Colonic mucosa (tissue), 4 donors: ENCODE results near the gene SHB. TPM values are rescaled to one million over a fixed set of nuclear protein-coding genes. Genes with fewer than 3 reads are reported as not detected.

Experiments
- DNase-seq: peaks from one replicate; pipeline ENCODE4 v3.0.0-alpha.2; 2020
- H3K27ac ChIP-seq: fragments of 200-600 bp; one replicate; pipeline ENCODE4 v1.8.0; 2021
- H3K27me3 ChIP-seq: fragments of 200-600 bp; one replicate; pipeline ENCODE4 v1.8.0; 2021
- H3K36me3 ChIP-seq: fragments of 200-600 bp; one replicate; pipeline ENCODE4 v1.8.0; 2021
- H3K4me1 ChIP-seq: fragments of 200-600 bp; one replicate; pipeline ENCODE4 v1.8.0; 2021; ENCODE audit warnings: mild to moderate bottlenecking
- H3K4me3 ChIP-seq: fragments of 200-600 bp; one replicate; pipeline ENCODE4 v1.8.0; 2021
- H3K9ac ChIP-seq, 2 donors: one replicate each; pipeline ENCODE4 v1.7.0; 2013; ENCODE audit warnings: control low read depth in 2 of 2, low read depth in 2 of 2, low read length in 2 of 2
- H3K9me3 ChIP-seq: fragments of 200-600 bp; one replicate; pipeline ENCODE4 v1.8.0; 2021
- CTCF ChIP-seq: fragments of 200-600 bp; IDR thresholded peaks from one replicate; pipeline ENCODE4 v1.8.0; 2022; ENCODE audit warnings: antibody characterized with exemption, mild to moderate bottlenecking
- intact Hi-C: fragments of 100-400 bp; cut with DNase I; formaldehyde crosslinking; loops from one replicate; pipeline ENCODE4 v1.14.1; 2022
- total RNA-seq, 2 donors: library from RNA; stranded (reverse); fragmentation: NEBNext Ultra II Directional in 1 of 2; extraction: Animal tissue kit (Norgen Biotek cat#: 25700) in 1 of 2; gene quantifications; one replicate each; pipeline ENCODE4 v1.2.1, GENCODE V29; 2021
- donor health status: healthy.
- donor health status: DM: no; HTN: no; CAD: no.
- donor health status: DM: no; HTN: no; CAD: no.

Gene SHB
- total RNA-seq, 2 donors from 2014 or later, result 17.4 to 24.0 TPM

DNA sequence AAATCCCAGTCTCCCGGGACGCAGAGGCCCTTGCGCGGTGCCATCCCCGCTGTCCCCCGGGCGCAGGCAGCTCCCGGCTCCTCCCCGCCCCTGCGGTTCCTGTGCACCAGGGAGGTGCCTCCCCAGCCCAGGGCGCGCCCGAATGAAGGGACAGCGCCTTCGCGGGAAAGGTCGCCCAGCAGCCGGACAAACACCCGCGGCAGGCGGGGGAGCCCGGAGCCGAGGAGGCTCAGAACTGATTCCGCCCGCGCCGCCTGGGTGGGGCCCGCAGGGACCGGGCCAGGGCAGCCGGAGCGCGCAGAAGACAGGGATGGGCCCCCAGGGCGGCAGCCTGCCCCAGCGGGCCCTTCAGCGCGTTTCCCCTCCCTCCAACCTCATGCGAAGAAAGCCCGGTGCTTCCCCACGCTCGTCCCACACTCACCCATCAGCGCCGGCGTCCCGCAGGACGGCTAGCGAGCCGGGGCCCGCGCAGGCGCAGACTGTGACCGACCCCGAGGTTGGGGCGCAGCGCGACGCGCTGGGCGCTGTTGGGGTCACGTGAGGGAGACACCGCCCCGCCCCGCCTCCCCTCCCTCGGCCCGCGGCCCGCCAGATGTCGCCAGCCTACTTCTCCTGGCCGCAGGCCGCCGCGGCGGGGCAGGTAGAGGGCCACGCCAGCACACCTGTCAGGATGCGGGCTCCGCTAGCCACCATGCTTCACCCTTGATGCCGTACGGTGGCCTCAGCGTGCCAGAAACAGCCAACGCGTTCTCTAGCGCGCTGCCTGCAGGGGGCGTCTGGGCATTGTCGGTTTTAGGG, 165.2 kb downstream of the SHB start, which contains the start of gene SLC25A51:
Gene SLC25A51 (minus strand): TSS at position 481 of the 798 bp plus-strand sequence. CDS start 15,577 bp downstream, outside the sequence.
- peak within 1 kb of the TSS; percentile 94 for H3K4me3 ChIP-seq
- H3K9me3 ChIP-seq, result no peaks in the 10 kb centered on the region
- DNase-seq, result peak; percentile 97
- peak; percentile 90 for TF ChIP-seq CTCF
- no peaks in the 10 kb centered on the region for H3K27me3 ChIP-seq
- H3K9ac ChIP-seq, result peak within 1 kb of the TSS; percentile 41 to 85
- H3K36me3 ChIP-seq, result no peaks in the 10 kb centered on the region
- intact Hi-C loops, result loop anchor here (10.0 kb wide), 1 partner anchor 149 kb away; the partner anchor contains the start of gene TRMT10B
- H3K27ac ChIP-seq, result peak within 1 kb of the TSS; percentile 95
- peaks cover 6% of the 10 kb centered on the region for H3K4me1 ChIP-seq

DNA sequence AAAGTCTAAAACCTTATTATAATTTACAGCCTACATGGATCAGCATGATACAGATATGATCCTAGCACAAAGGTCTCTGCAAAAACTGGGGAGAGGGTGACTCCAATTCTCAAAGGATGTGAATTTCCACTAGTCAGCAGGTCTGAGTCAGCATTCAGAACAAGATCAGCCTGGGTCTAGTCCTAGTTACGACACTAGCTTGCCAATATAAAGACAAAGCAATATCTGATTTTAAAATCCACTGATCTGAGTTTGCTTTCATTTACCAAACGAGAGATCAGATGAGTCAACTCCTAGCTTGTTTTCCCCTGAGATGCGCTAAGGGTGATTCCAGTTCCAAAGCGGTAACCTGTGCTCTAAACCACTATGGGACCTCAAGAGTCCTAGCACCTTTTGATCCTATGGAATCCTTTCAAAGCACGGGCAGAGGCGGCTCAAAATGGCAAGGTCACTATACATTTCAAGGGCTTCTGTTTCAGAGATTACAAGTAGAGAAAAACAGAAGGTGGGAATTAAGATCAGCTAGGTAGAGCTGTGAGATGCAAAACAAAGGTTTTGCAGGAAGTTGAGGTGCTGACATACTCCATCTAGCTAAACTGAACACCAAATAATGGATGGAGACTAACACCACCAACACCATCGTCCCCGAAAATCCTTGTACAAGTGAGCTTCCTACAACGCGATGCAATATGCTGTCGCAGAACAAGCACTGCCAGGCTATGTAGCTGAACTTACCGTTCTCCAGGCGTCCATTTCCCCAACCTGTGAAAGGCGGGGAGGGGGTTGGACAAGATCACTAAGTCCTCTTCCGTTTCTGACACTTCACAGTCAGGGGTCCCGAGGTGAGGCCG, 166.0 kb downstream of the SHB start:
- intact Hi-C loops, result loop anchor here (10.0 kb wide), 1 partner anchor 148 kb away; the partner anchor contains the start of gene TRMT10B
- Histone ChIP-seq H3K27me3 (no peaks in the 10 kb centered on the region), H3K9ac (peak overlapping the region; percentile 41 to 85), H3K4me3 (peak overlapping the region; percentile 94), H3K9me3 (no peaks in the 10 kb centered on the region), H3K27ac (peak overlapping the region; percentile 95), H3K36me3 (no peaks in the 10 kb centered on the region), H3K4me1 (peaks cover 6% of the 10 kb centered on the region)
- no peak for DNase-seq
- TF ChIP-seq CTCF, result no peak

DNA sequence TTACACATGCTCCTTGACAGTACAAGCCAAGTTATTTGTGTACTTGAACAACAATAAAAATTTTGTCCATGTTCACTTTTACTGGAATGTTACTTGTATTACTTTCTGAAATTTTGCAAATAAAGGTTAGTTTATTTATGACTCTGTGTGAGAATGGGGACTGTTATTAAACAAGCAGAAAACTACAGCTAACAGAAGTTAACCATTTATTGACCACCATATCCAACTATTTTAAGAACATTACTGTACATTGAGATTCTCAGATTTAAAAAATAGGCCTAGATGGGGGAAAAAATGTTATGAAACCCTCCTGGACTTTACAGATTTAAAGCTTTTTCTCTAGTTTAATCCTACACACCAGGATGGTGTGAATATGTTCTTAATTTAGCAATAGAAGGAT, 166.9 kb downstream of the SHB start:
- no peaks in the 10 kb centered on the region for H3K27me3 ChIP-seq
- H3K4me3 ChIP-seq, result no peak overlapping the region
- H3K27ac ChIP-seq, result no peak overlapping the region
- no peak overlapping the region for H3K9ac ChIP-seq
- intact Hi-C loops, result loop anchor here (10.0 kb wide), 1 partner anchor 147 kb away; the partner anchor contains the start of gene TRMT10B
- H3K36me3 ChIP-seq, result no peaks in the 10 kb centered on the region
- no peaks in the 10 kb centered on the region for H3K9me3 ChIP-seq
- no peak for TF ChIP-seq CTCF
- DNase-seq, result no peak
- peaks cover 6% of the 10 kb centered on the region for H3K4me1 ChIP-seq

- H3K27ac ChIP-seq, result no peak overlapping the region
- intact Hi-C loops, result no loop called here
- peaks cover 6% of the 10 kb centered on the region for H3K4me1 ChIP-seq
- H3K36me3 ChIP-seq, result no peaks in the 10 kb centered on the region
- TF ChIP-seq CTCF, result no peak
- H3K9me3 ChIP-seq, result no peaks in the 10 kb centered on the region
- H3K27me3 ChIP-seq, result no peaks in the 10 kb centered on the region
- no peak overlapping the region for H3K9ac ChIP-seq
- H3K4me3 ChIP-seq, result no peak overlapping the region
- no peak for DNase-seq
Measured at GRCh38 chr9:37899041-37899440, 170.0 kb downstream of the SHB start.

- no peak for DNase-seq
- H3K27ac ChIP-seq, result no peak overlapping the region
- H3K9me3 ChIP-seq, result no peaks in the 10 kb centered on the region
- TF ChIP-seq CTCF, result no peak
- peaks cover under 1% of the 10 kb centered on the region for H3K4me1 ChIP-seq
- intact Hi-C loops, result no loop called here
- H3K4me3 ChIP-seq, result no peak overlapping the region
- H3K36me3 ChIP-seq, result no peaks in the 10 kb centered on the region
- no peaks in the 10 kb centered on the region for H3K27me3 ChIP-seq
- H3K9ac ChIP-seq, result no peak overlapping the region
Measured at GRCh38 chr9:37897665-37898064, 171.4 kb downstream of the SHB start.
